Thyroid gland (tissue), 4 donors: ENCODE data around the gene DCAF11. TPM values are rescaled to one million over a fixed set of nuclear protein-coding genes. Genes with fewer than 3 reads are reported as not detected.
A peak's percentile ranks its signal among the peaks of the same experiment; 100 is the strongest.
"Not testable (repeated sequence)": the region's sequence is repeated elsewhere in the genome, so short reads cannot be mapped to it uniquely, and the experiment has no call there.

Experiments
- DNase-seq, 2 donors: peaks; one replicate each; pipeline ENCODE4 v3.0.0-alpha.2; 2019
- H3K27ac ChIP-seq, 3 donors: fragments of 200-600 bp; sonication (generic); 1 replicate in 2 of 3; 2 replicates in 1 of 3; pipeline ENCODE4 v1.5.1; 2016 to 2019; ENCODE audit warnings: mild to moderate bottlenecking in 1 of 3, moderate library complexity in 1 of 3
- H3K27me3 ChIP-seq: fragments of 200-600 bp; sonication (generic); one replicate; pipeline ENCODE4 v1.5.1; 2019
- H3K36me3 ChIP-seq, 2 donors: fragments of 200-600 bp; sonication (generic); one replicate each; pipeline ENCODE4 v1.5.1; 2016 to 2019
- H3K4me1 ChIP-seq, 2 donors: fragments of 200-600 bp; sonication (generic); one replicate each; pipeline ENCODE4 v1.5.1; 2017 to 2019
- H3K4me3 ChIP-seq, 3 donors: fragments of 200-600 bp; sonication (generic); replicated peaks in 1 of 3; 1 replicate in 2 of 3; 2 replicates in 1 of 3; pipeline ENCODE4 v1.5.1; 2016; ENCODE audit warnings: mild to moderate bottlenecking in 1 of 3
- H3K9me3 ChIP-seq: fragments of 200-600 bp; sonication (generic); one replicate; pipeline ENCODE4 v1.5.1; 2017
- CTCF ChIP-seq, 6 experiments: fragments of 200-600 bp in 3 of 6; fragments of 450-650 bp in 3 of 6; sonication (generic) in 3 of 6; IDR thresholded peaks; one replicate each; pipeline ENCODE4 v1.5.1; 2016 to 2019; ENCODE audit warnings: antibody characterized with exemption in 6 of 6, mild to moderate bottlenecking in 2 of 6, inconsistent platforms in 1 of 6, moderate library complexity in 1 of 6
- POLR2A ChIP-seq, 2 donors: fragments of 450-650 bp; IDR thresholded peaks; one replicate each; pipeline ENCODE4 v1.6.1; 2017; ENCODE audit warnings: antibody characterized with exemption in 2 of 2, mild to moderate bottlenecking in 2 of 2, moderate library complexity in 1 of 2
- WGBS, 2 donors: methylation state at CpG; one replicate each; pipeline ENCODE4 v1.1.5; 2017; 5-methylcytosine and 5-hydroxymethylcytosine counted together
- intact Hi-C: fragments of 100-400 bp; cut with DNase I; formaldehyde crosslinking; loops from one replicate; pipeline ENCODE4 v1.15.1; 2023
- total RNA-seq, 4 donors: library from RNA; depleted of rRNA; stranded (reverse); fragments of >200 nt; gene quantifications; one replicate each; pipeline ENCODE4 v1.2.3, GENCODE V29; 2016

DCAF11 gene
- total RNA-seq, 4 donors from 2014 or later: 90.6 to 155 (median 132) TPM

GRCh38 chr14:24100982-24101494, 13.5 kb upstream of the DCAF11 start:
- H3K36me3 ChIP-seq: peaks cover 0 to 18% of the 10 kb centered on the region in 2 donors
- TF ChIP-seq POLR2A (IDR thresholded peaks at IDR 0.05) (no peak), CTCF (IDR thresholded peaks at IDR 0.05) (no peak)
- H3K27ac ChIP-seq: no peak overlapping the region

GRCh38 chr14:24102357-24103048, 12.1 kb upstream of the DCAF11 start:
- intact Hi-C loops: no loop called here
- H3K9me3 ChIP-seq: no peaks in the 10 kb centered on the region
- H3K4me1 ChIP-seq: peaks cover 15 to 21% of the 10 kb centered on the region in 2 donors
- no peak for DNase-seq
- WGBS, 2 donors: 84 to 92% methylated on average over 7 of the region's 7 CpGs
- no peak overlapping the region for H3K4me3 ChIP-seq
- no peak overlapping the region for H3K27ac ChIP-seq
- no peaks in the 10 kb centered on the region for H3K27me3 ChIP-seq
- TF ChIP-seq POLR2A (IDR thresholded peaks at IDR 0.05): no peak
- TF ChIP-seq CTCF (IDR thresholded peaks at IDR 0.05): no peak
- peaks cover 0 to 18% of the 10 kb centered on the region in 2 donors for H3K36me3 ChIP-seq

More at GRCh38 chr14:24100982-24101494, 13.5 kb upstream of the DCAF11 start:
- no peaks in the 10 kb centered on the region for H3K27me3 ChIP-seq
- peaks cover 5 to 7% of the 10 kb centered on the region in 2 donors for H3K4me1 ChIP-seq
- WGBS, 2 donors: 93 to 100% methylated on average over 3 of the region's 3 CpGs
- no peaks in the 10 kb centered on the region for H3K9me3 ChIP-seq
- no peak overlapping the region for H3K4me3 ChIP-seq
- intact Hi-C loops: no loop called here
- no peak for DNase-seq

GRCh38 chr14:24103451-24103850, 11.1 kb upstream of the DCAF11 start:
- peaks cover 0 to 12% of the 10 kb centered on the region in 2 donors for H3K36me3 ChIP-seq
- H3K27me3 ChIP-seq: no peaks in the 10 kb centered on the region
- 90 to 93% methylated on average over 6 to 12 of the region's 13 CpGs for WGBS, 2 donors
- H3K9me3 ChIP-seq: no peaks in the 10 kb centered on the region
- H3K4me3 ChIP-seq: no peak overlapping the region
- DNase-seq: no peak
- H3K27ac ChIP-seq: no peak overlapping the region
- H3K4me1 ChIP-seq: peaks cover 15 to 25% of the 10 kb centered on the region in 2 donors
- intact Hi-C loops: no loop called here
- TF ChIP-seq CTCF (IDR thresholded peaks at IDR 0.05) (no peak), POLR2A (IDR thresholded peaks at IDR 0.05) (no peak)

GRCh38 chr14:24105609-24106239, 8.9 kb upstream of the DCAF11 start:
- DNase-seq, H3K4me3 ChIP-seq, H3K27me3 ChIP-seq, H3K9me3 ChIP-seq, H3K36me3 ChIP-seq: not testable (repeated sequence)
- WGBS, 2 donors: 78 to 82% methylated on average over 8 of the region's 8 CpGs
- Histone ChIP-seq H3K4me1 (peaks cover 15 to 28% of the 10 kb centered on the region in 2 donors), H3K27ac (peak overlapping the region; percentile 77 to 88 (median 79))
- intact Hi-C loops: loop anchor here (5.0 kb wide), 1 partner anchor 48 kb away; no protein-coding TSS in a partner anchor

- H3K27me3 ChIP-seq: no peaks in the 10 kb centered on the region
- intact Hi-C loops: loop anchor here (5.0 kb wide), 1 partner anchor 49 kb away; no protein-coding TSS in a partner anchor
- peak overlapping the region; percentile 77 to 88 (median 79) for H3K27ac ChIP-seq
- no peak overlapping the region for H3K4me3 ChIP-seq
- TF ChIP-seq CTCF (IDR thresholded peaks at IDR 0.05) (no peak), POLR2A (IDR thresholded peaks at IDR 0.05) (no peak)
- 71 to 74% methylated on average over 4 of the region's 4 CpGs for WGBS, 2 donors
- DNase-seq: no peak
- peaks cover 15 to 28% of the 10 kb centered on the region in 2 donors for H3K4me1 ChIP-seq
- H3K36me3 ChIP-seq: peaks cover 0 to 5% of the 10 kb centered on the region in 2 donors
- H3K9me3 ChIP-seq: no peaks in the 10 kb centered on the region
These were observed 7.8 kb upstream of the DCAF11 start for GRCh38 chr14:24106672-24107271.
